ENCODE data around the gene HDAC9. TPM values are rescaled to one million over a fixed set of nuclear protein-coding genes. Genes with fewer than 3 reads are reported as not detected.

Gene HDAC9
- total RNA-seq, 1 experiment from 2014 or later: 7.7 TPM

- Histone ChIP-seq H3K79me2 (ENCODE audit: insufficient read depth, low read length) (no peaks in the 10 kb centered on the region), H3T11ph (ENCODE audit: low read length) (no peak overlapping the region), H3K4me1 (ENCODE audit: insufficient read depth, low read length) (peaks cover 2% of the 10 kb centered on the region; the same call in 1 of the 2 replicates), H3K27ac (ENCODE audit: insufficient read length, low read depth, low read length) (no peak overlapping the region), H4K5ac (ENCODE audit: insufficient read length, low read depth, low read length) (no peak overlapping the region), H3K14ac (ENCODE audit: insufficient read depth, low read length) (no peak overlapping the region), H2BK12ac (ENCODE audit: insufficient read length, low read depth, low read length) (no peak overlapping the region), H3K18ac (ENCODE audit: insufficient read length, low read depth, low read length) (no peak overlapping the region), H2AFZ (ENCODE audit: low read length) (no peak overlapping the region), H3K4ac (ENCODE audit: low read depth, low read length) (no peak overlapping the region), H3K9me3 (ENCODE audit: control insufficient read depth, low read depth, low read length) (no peaks in the 10 kb centered on the region), H2BK120ac (ENCODE audit: low read depth, low read length, poor library complexity, severe bottlenecking) (no peak overlapping the region), H4K8ac (replicated peaks; ENCODE audit: insufficient read length, low read depth, low read length) (no peak overlapping the region), H2BK5ac (ENCODE audit: insufficient read length, low read length) (no peak overlapping the region), H2BK15ac (ENCODE audit: low read depth, low read length) (no peak overlapping the region), H2AK5ac (ENCODE audit: insufficient read length, low read length) (no peak overlapping the region), H3K23ac (ENCODE audit: insufficient read length, low read depth, low read length) (no peak overlapping the region), H4K91ac (ENCODE audit: insufficient read length, low read depth, low read length) (no peak overlapping the region), H3K9ac (ENCODE audit: extremely low read depth, insufficient read length, low read length) (no peak overlapping the region), H3K79me1 (ENCODE audit: insufficient read depth, low read depth, low read length, poor library complexity, severe bottlenecking) (no peaks in the 10 kb centered on the region), H3K56ac (ENCODE audit: insufficient read length, low read depth, low read length) (no peak overlapping the region), H3K27me3 (ENCODE audit: insufficient read depth, low read length) (no peaks in the 10 kb centered on the region), H2BK20ac (ENCODE audit: low read depth, low read length, poor library complexity, severe bottlenecking) (no peak overlapping the region), H4K20me1 (ENCODE audit: control insufficient read depth, insufficient read depth, insufficient read length) (no peaks in the 10 kb centered on the region), H3K23me2 (ENCODE audit: insufficient read length, low read depth, low read length, poor library complexity, severe bottlenecking) (no peaks in the 10 kb centered on the region), H3K4me2 (ENCODE audit: insufficient read depth, insufficient read length, low read length) (no peak overlapping the region)
- Mint-ChIP-seq H3K27me3 (ENCODE audit: low read depth) (no peaks in the 10 kb centered on the region), H3K4me3 (no peak overlapping the region), H3K9me3 (no peaks in the 10 kb centered on the region), H3K27ac (no peak overlapping the region), H3K4me1 (peaks cover 16 to 18% of the 10 kb centered on the region in 2 experiments), H3K36me3 (ENCODE audit: insufficient read depth in 1 of 3, low read depth in 3 of 3) (no peaks in the 10 kb centered on the region)
- TF ChIP-seq, protein P1, sequence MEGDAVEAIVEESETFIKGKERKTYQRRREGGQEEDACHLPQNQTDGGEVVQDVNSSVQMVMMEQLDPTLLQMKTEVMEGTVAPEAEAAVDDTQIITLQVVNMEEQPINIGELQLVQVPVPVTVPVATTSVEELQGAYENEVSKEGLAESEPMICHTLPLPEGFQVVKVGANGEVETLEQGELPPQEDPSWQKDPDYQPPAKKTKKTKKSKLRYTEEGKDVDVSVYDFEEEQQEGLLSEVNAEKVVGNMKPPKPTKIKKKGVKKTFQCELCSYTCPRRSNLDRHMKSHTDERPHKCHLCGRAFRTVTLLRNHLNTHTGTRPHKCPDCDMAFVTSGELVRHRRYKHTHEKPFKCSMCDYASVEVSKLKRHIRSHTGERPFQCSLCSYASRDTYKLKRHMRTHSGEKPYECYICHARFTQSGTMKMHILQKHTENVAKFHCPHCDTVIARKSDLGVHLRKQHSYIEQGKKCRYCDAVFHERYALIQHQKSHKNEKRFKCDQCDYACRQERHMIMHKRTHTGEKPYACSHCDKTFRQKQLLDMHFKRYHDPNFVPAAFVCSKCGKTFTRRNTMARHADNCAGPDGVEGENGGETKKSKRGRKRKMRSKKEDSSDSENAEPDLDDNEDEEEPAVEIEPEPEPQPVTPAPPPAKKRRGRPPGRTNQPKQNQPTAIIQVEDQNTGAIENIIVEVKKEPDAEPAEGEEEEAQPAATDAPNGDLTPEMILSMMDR (conservative IDR thresholded peaks at IDR 0.05): no peak
- no CpG with 5 or more reads among the region's 3 CpGs for WGBS (ENCODE audit: extremely low coverage, insufficient read length, low lambda C conversion rate)
- DNase-seq: no peak
Observed at GRCh38 chr7:18531539-18531938, 36.0 kb downstream of the HDAC9 start.

Data from H9 (cell line).